Measurements from ENCODE around the gene NDUFV2.
"Not testable (repeated sequence)": the region's sequence is repeated elsewhere in the genome, so short reads cannot be mapped to it uniquely, and the experiment has no call there.

NDUFV2 gene

GRCh38 chr18:9090578-9090977 lies 11.9 kb upstream of the NDUFV2 start:
- TF ChIP-seq, protein P1, sequence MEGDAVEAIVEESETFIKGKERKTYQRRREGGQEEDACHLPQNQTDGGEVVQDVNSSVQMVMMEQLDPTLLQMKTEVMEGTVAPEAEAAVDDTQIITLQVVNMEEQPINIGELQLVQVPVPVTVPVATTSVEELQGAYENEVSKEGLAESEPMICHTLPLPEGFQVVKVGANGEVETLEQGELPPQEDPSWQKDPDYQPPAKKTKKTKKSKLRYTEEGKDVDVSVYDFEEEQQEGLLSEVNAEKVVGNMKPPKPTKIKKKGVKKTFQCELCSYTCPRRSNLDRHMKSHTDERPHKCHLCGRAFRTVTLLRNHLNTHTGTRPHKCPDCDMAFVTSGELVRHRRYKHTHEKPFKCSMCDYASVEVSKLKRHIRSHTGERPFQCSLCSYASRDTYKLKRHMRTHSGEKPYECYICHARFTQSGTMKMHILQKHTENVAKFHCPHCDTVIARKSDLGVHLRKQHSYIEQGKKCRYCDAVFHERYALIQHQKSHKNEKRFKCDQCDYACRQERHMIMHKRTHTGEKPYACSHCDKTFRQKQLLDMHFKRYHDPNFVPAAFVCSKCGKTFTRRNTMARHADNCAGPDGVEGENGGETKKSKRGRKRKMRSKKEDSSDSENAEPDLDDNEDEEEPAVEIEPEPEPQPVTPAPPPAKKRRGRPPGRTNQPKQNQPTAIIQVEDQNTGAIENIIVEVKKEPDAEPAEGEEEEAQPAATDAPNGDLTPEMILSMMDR (IDR thresholded peaks at IDR 0.05; ENCODE audit: insufficient read depth, missing control alignments) = no peak
- DNase-seq (ENCODE audit: insufficient read length, low spot score) (no peak), FAIRE-seq (no peak)

DNA sequence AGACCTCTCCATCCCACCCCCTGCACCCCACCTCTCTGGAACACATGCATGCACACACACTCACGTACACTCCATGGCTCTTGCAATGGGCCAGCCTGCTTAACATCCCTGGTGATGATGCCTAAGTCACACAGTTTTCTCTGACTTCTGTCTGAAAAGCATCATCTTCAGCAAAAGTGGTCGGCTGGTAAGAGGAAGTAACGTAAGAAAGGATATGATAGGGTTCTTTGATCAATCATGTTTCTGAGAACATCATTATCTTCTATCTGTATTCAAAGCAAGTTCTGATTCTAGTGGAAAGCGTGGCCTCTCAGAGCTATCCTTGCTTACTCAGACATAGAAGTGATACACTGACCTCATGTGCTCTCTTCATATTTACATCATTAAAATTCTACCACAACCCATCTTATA lies 11.4 kb upstream of the NDUFV2 start:
- FAIRE-seq = no peak
- TF ChIP-seq, protein P1 (IDR thresholded peaks at IDR 0.05; ENCODE audit: insufficient read depth, missing control alignments) = no peak
- no peak for DNase-seq (ENCODE audit: insufficient read length, low spot score)

- DNase-seq (ENCODE audit: insufficient read length, low spot score) (no peak), FAIRE-seq (no peak)
- TF ChIP-seq, protein P1 (IDR thresholded peaks at IDR 0.05; ENCODE audit: insufficient read depth, missing control alignments) = no peak
Measured at GRCh38 chr18:9092665-9093064, 9.8 kb upstream of the NDUFV2 start.

DNA sequence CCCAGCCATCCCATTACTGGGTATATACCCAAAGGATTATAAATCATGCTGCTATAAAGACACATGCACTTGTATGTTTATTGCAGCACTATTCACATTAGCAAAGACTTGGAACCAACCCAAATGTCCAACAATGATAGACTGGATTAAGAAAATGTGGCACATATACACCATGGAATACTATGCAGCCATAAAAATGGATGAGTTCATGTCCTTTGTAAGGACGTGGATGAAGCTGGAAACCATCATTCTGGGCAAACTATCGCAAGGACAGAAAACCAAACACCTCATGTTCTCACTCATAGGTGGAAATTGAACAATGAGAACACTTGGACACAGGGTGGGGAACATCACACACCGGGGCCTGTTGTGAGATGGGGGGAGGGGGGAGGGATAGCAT lies 9.4 kb upstream of the NDUFV2 start:
- DNase-seq (ENCODE audit: insufficient read length, low spot score); FAIRE-seq: not testable (repeated sequence)

GRCh38 chr18:9094307-9095226 lies 7.9 kb upstream of the NDUFV2 start:
- FAIRE-seq (no peak), DNase-seq (ENCODE audit: insufficient read length, low spot score) (no peak)
- TF ChIP-seq, protein P1 (IDR thresholded peaks at IDR 0.05; ENCODE audit: insufficient read depth, missing control alignments) = no peak

DNA sequence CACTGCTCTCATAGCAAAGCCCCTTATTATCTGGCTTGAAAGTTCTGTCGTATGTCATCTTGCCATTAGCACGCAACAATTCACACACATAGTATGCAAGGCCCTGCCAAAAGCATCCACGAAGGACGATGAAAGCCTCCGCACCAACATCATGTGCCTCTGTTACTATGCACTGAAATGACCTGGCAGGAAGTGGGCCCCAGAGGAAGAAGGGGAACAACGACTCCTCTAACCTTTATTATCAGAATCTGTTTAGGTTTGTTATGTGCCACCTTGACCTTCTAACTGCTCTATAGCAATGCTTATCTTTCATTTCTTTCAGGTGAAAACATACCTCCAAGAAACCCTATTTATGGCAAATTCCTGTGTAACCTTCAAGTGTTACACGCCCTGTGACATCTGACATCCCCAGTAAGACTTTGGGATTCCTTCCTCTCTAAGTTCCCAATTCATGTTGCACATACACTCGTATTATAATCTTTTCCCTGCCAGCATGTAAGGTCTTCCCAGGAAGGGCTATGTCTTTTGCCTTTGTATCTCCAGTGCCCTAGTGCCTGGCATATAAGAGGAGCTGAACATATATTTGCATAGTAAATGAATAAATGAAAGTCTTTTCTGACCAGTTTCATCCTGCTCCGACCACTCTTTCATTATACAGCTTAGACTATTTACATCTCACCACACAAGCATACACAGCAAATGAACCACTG lies 7.0 kb upstream of the NDUFV2 start:
- DNase-seq (ENCODE audit: insufficient read length, low spot score) (no peak), FAIRE-seq (no peak)
- TF ChIP-seq, protein P1 (IDR thresholded peaks at IDR 0.05; ENCODE audit: insufficient read depth, missing control alignments) = no peak

- DNase-seq (ENCODE audit: insufficient read length, low spot score) = no peak
- TF ChIP-seq, protein P1 (IDR thresholded peaks at IDR 0.05; ENCODE audit: insufficient read depth, missing control alignments) = no peak
- no peak for FAIRE-seq
Measured at GRCh38 chr18:9096007-9096371, 6.5 kb upstream of the NDUFV2 start.

Measured in D721Med (cell line).